Activated CD4-positive, alpha-beta T cell treated with anti-CD3 and anti-CD28 coated beads, Interleukin-2, amount 50 U/mL, for 1 hour (primary cell): ENCODE results near the gene ZNF44.

Experiments used
- DNase-seq: peaks from one replicate; pipeline ENCODE4 v3.0.0-alpha.2; 2020

ZNF44 gene

DNA sequence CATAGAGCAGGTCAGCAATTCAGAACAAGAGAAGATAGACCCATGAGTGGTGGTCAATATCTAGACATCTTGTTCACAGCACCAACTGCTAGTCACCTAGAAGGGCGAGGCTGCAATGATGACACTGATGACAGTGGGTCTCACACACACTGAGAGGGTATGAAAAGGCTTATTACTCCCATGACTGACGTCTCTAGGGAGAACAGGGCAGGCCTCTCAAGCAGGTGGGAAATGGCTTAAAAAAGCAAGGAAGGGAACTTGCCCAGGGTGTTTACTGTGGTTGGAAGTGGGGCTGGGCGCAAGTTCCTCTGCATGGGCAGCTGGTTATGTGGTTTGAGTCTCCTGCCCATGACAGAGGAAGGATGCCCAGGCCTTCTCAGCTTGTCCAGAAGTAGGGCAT lies 33.8 kb downstream of the ZNF44 start:
- no peak for DNase-seq

DNA sequence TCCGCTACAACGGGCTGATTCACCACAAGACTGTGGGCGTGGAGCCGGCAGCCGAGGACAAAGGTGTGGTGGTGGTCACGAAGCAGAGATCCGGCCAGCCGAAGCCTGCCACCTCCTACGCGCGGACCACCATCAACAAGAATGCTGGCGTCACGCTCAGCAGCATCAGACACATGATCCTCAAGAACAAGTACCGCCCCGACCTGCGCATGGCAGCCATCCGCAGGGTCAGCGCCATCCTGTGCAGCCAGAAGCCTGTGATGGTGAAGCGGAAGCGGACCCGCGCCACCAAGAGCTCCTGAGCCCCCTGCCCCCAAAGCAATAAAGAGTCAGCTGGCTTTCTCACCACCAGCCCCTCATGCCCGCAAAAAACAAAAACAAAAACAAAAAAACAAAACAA lies 34.4 kb downstream of the ZNF44 start:
- no peak for DNase-seq

DNA sequence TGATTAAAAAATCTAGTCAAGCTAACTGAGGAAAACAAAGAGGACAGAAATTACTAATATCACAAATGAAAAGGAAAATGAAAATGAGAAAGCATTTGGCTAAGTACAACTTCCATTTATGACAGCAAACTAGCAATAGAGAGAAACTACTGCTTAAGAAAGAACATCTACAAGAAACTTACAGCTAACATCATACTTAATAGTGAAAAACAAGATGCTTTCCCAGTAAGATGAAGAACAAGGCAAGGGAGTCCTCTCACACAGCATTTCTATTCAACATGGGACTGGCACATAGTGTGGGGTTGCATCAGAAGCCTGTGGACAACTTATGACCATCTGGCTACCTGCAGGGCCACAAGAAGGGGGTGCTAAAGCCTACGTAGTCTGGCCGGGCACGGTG lies 39.3 kb downstream of the ZNF44 start:
- DNase-seq = no peak

DNA sequence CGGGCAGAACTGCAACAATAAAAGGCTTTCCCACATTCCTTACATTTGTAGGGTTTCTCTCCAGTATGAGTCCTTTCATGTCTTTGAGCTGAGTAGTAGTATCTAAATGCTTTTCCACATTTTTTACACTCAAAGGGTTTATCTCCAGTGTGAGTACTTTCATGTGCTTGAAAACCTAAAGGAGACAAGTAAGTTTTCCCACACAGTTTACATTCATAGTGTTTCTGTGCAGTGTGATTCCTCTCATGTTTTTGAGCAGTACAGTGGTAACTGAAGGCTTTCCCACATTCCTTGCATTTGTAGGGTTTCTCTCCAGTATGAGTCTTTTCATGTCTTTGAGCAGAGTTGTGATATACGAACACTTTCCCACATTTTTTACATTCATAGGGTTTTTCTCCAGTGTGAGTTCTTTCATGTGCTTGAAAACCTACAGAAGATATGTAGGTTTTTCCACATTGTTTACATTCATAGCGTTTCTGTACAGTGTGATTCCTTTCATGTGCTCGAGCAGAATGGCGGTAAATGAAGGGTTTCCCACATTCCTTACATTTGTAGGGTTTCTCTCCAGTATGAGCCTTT lies 47.0 kb downstream of the ZNF44 start:
- no peak for DNase-seq

DNA sequence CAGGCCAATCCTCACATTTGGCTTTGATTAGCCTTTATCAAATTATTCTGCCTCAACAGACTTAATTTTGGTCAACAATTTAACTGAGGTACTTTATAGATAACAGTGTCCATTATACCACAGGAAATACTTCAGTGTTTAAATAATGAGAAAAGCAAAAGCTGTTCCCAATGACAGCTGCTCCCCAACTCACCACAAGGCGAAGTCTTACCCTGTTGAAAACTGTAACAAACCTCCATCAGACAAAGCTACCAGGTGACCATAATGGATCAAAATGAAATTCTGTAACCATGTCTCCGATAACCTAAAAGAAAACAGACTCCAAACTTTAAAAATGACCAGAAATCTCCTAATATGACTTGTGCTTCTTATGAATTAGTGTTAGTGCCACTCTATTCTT lies 50.3 kb downstream of the ZNF44 start:
- no peak for DNase-seq

DNA sequence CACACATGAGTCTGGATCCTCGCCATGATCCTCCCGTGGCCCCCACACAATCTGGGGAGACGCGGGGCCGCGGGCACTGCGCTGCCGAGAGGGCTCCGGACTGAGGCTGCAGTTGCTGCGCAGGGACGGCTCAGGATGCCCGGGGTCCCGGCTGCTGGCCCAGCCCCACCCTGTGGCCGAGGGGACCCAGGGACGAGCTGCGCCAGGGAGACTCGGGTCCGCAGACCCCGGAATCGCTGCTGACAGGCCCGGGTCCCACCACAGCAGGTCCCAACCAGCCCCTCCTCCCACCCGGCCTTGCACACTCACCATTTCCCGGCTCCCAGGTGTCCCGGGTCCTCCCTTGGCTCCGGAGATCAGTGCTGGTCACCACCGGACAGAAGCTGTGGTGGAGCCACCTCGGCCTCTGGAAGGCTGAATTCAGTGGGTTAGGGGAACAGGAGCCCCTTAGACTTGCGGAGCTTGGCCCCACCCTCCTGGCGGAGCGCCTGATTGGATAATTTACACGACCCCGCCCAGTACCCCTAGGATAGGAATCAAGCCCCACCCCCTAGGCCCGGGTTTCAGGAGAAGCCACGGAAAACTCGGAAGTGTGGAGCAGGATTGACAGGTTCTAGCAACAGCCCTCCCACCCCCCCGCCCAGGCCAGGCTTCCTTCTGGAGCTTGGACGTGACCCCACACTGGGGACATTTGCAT lies 57.4 kb downstream of the ZNF44 start:
- no peak for DNase-seq

DNA sequence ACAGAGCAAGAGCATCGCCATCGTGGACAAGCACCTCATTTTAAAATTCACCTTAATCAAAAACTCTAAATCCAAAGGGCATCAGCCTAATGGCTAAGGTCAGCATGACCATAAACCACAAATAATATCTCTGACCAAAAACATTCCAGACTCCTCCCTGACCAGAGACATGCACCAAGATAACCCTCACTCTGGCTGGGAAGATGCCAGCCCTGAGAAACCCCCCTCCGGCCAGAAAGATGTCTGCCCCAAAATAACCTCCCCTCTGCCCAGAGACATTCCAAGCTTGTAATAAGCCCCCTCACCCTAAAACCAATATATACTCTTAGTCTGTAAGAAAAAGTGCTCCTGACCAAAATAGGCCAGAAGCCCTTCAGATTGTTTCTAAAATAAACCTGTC lies 61.7 kb downstream of the ZNF44 start:
- DNase-seq = no peak

DNA sequence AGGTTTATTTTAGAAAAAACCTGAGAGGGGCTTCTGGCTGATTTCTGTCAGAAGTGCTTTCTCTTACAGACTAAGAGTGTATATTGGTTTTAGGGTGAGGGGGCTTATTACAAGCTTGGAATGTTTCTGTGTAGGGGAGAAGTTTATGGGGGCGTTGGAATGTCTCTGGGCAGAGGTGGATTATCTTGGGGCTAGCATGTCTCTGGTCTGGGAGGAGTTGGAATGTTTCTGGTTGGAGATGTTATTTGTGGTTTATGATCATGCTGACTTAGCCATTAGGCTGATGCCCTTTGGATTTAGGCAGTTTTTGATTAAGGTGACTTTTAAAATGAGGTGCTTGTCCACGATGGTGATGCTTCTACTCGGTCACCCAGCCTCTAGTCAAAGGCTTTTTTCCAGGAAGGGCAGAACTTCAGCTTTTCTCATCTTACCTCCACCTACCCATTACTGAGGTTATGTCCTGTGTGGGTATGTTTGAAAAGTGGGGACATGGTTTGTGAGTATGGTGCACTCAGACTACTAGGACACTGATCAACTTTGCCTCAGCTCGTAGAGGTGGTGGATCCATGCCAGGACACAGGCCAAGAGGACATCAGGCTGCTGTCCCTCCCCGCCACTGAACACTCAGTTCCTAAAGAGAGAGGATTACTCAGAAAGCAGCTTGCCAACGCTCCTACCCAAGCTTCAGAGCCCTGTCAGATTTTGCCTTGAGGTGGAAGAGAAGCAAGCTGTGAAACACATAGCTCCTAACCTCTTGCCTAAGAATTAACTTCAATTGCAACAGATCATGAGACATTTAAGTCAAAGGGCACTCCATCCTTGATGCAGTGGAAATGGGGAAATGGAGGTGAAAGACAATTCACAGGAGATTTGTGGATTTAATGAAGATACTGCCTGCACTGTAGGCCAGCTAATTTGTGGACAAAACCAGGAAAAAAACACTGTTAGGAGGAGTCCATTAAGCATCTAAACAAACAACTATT lies 63.6 kb downstream of the ZNF44 start:
- DNase-seq = no peak

DNA sequence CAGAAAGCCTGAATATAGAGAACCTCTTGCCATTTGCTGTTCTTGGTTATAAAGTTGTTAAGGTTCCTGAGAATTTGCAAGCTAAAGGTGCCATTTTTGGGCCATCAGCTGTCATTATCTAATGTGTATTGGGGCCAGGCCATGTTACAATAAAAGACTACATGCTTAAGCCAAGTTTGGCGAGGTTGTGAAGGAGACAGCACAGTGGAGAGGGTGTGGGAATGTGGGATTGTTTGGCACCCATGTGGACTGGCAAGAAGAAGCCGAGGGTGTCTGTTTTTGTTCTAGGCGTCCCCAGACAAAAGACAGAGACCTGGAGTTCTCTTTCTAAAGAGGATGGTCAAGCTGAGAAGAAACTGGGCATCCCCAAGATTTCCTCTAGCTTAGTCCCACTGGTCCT lies 64.7 kb downstream of the ZNF44 start:
- no peak for DNase-seq

DNA sequence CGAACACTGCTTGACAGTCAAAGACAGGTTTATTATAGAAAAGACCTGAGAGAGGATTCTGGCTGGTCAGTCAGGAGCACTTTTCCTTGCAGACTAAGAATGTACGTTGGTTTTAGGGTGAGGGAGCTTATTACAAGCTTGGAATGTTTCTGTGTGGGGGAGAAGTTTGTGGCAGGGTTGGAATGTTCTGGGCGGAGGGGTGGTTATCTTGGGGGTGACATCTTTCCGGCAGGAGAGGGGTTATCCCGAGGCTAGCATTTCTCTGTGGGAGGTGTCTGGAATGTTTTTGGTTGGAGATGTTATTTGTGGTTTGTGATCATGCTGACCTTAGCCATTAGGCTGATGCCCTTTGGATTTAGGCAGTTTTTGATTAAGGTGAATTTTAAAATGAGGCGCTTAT lies 70.0 kb downstream of the ZNF44 start:
- no peak for DNase-seq

DNA sequence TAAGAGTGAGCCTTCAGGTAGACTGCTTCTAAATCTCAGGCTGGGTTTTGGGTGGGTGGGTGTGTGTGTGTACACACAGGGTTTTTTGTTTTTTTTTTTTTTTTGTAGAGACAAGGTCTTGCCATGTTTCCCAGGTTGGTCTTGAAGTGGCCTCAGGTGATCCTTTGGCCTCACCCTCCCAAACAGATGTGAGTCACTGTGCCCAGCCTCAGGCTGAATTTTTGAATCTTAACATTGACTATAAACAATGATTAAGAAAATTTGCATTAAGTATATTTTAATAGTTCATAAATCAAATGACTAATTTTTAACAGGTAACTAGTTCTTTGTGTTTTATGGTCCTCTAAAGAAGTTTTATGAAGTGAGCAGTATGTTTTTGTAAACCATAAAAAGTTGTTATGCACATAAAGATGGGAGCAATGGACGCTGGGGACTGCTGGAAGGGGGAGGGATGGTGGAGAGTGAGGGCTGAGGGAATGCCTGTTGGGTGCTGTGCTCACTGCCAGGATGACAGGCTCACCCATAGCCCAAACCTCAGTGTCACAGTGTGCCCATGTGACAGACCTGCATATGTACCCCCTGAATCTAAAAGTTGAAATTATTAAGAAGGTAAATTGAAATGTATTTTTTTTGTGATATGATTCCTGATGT lies 71.6 kb downstream of the ZNF44 start:
- no peak for DNase-seq
